ENCODE results near the gene LINGO1. TPM values are rescaled to one million over a fixed set of nuclear protein-coding genes. Genes with fewer than 3 reads are reported as not detected.

Gene LINGO1
- total and polyA plus RNA-seq, 4 donors, result 0.33 to 5.1 (median 0.88) TPM

DNA sequence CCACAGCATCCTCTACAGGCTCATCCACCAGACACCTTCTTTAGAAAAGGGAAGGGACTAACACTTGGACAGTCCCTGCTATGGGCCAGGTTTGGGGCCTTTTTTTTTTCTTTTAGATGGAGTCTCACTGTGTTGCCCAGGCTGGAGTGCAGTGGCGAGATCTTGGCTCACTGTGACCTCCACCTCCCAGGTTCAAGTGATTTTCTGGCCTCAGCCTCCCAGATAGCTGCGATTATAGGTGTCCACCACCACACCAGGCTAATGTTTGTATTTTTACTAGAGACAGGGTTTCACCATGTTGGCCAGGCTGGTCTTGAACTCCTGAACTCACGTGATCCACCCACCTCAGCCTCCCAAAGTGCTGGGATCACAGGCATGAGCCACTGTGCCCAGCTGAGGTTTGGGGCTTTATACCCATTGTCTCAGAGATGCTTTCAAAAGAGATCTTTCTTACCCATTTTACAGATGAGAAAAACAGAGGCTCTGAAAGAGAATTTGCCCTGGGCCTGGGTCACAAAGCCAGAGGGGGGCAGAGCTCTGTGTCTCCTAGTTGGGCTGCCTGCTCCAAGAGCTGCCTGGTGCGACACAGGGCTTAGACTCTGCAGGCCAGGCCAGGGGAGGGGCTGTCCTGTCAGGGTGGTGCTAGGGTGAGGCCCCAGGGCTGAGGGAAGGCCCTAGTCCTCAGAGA is 11.6 kb downstream of the LINGO1 start:
- H3K4me1 ChIP-seq (ENCODE audit: control insufficient read depth in 5 of 5, insufficient read depth in 5 of 5, low read length in 5 of 5), result peaks cover 0 to 40% (median 4%) of the 10 kb centered on the region in 5 donors
- H3K4me3 ChIP-seq, result no peak overlapping the region
- H3K27me3 ChIP-seq (ENCODE audit: control insufficient read depth in 3 of 3, insufficient read depth in 3 of 3, low read length in 2 of 3), result no peaks in the 10 kb centered on the region
- WGBS, 2 donors, result 94% methylated on average over 4 of the region's 4 CpGs
- no peaks in the 10 kb centered on the region for H3K36me3 ChIP-seq (ENCODE audit: control insufficient read depth in 4 of 4, insufficient read depth in 4 of 4, low read length in 4 of 4)
- DNase-seq (no peak), ATAC-seq (ENCODE audit: insufficient read depth, low FRiP score) (no peak)
- no peak overlapping the region for H3K27ac ChIP-seq (ENCODE audit: low read depth in 1 of 2, low read length in 1 of 2)
- TF ChIP-seq, protein P1, sequence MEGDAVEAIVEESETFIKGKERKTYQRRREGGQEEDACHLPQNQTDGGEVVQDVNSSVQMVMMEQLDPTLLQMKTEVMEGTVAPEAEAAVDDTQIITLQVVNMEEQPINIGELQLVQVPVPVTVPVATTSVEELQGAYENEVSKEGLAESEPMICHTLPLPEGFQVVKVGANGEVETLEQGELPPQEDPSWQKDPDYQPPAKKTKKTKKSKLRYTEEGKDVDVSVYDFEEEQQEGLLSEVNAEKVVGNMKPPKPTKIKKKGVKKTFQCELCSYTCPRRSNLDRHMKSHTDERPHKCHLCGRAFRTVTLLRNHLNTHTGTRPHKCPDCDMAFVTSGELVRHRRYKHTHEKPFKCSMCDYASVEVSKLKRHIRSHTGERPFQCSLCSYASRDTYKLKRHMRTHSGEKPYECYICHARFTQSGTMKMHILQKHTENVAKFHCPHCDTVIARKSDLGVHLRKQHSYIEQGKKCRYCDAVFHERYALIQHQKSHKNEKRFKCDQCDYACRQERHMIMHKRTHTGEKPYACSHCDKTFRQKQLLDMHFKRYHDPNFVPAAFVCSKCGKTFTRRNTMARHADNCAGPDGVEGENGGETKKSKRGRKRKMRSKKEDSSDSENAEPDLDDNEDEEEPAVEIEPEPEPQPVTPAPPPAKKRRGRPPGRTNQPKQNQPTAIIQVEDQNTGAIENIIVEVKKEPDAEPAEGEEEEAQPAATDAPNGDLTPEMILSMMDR (IDR thresholded peaks at IDR 0.05; ENCODE audit: control extremely low read depth, extremely low read depth), result no peak
- H3K9me3 ChIP-seq (ENCODE audit: control insufficient read depth in 4 of 4, insufficient read depth in 3 of 4, low read length in 3 of 4), result no peaks in the 10 kb centered on the region
- no peak overlapping the region for H3K9ac ChIP-seq (ENCODE audit: insufficient read depth in 1 of 2, low read length in 2 of 2)

DNA sequence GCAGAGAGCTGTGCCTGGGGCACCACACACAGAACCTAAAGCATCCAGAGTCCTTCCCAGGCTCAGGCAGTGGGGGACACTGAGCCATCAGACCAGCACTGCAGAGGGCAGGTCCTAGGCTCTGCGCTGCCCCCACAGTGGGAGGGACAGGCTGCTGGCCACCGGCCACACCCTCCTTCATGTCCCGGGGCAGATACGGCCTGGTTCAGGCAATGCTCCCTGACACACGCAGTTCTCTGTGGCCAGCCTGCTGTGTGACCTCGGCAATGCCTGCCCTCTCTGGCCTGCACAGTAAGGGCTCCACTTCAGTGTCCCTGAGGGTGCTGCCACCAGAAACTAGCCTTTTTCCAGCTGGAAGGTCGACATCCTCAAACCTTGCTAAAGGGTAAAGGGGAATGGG is 12.4 kb downstream of the LINGO1 start:
- Histone ChIP-seq H3K9ac (ENCODE audit: insufficient read depth in 1 of 2, low read length in 2 of 2) (no peak overlapping the region), H3K4me1 (ENCODE audit: control insufficient read depth in 5 of 5, insufficient read depth in 5 of 5, low read length in 5 of 5) (peaks cover 0 to 39% (median 4%) of the 10 kb centered on the region in 5 donors), H3K4me3 (no peak overlapping the region), H3K27ac (ENCODE audit: low read depth in 1 of 2, low read length in 1 of 2) (no peak overlapping the region), H3K27me3 (ENCODE audit: control insufficient read depth in 3 of 3, insufficient read depth in 3 of 3, low read length in 2 of 3) (no peaks in the 10 kb centered on the region), H3K9me3 (ENCODE audit: control insufficient read depth in 4 of 4, insufficient read depth in 3 of 4, low read length in 3 of 4) (peaks cover 0 to under 1% (median 0%) of the 10 kb centered on the region in 4 donors), H3K36me3 (ENCODE audit: control insufficient read depth in 4 of 4, insufficient read depth in 4 of 4, low read length in 4 of 4) (peaks cover 0 to under 1% (median 0%) of the 10 kb centered on the region in 4 donors)
- DNase-seq (no peak), ATAC-seq (ENCODE audit: insufficient read depth, low FRiP score) (no peak)
- 79 to 88% methylated on average over 7 of the region's 7 CpGs for WGBS, 2 donors
- TF ChIP-seq, protein P1 (IDR thresholded peaks at IDR 0.05; ENCODE audit: control extremely low read depth, extremely low read depth), result no peak

DNA sequence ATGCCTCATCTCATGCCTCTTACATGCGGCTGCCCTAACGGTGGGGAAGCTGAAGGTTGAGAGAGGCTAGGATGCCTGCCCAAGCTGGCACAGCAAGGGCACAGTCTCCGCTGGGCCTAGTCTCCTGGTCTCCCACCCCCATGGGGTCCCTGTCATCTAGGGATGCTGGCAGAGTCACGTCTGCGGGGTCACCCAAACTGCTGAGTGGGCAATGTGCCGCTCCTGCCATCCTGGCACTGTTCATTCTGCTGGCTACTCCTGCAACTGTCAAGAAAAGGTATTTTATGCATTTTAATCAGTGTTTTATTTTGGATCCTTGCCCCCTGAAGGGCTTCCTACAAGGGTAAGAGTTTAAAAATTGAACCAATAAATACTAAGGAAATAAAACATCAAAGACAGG is 12.8 kb downstream of the LINGO1 start:
- H3K9ac ChIP-seq (ENCODE audit: insufficient read depth in 1 of 2, low read length in 2 of 2), result no peak overlapping the region
- H3K4me3 ChIP-seq, result no peak overlapping the region
- peaks cover 0 to 5% (median 0%) of the 10 kb centered on the region in 4 donors for H3K9me3 ChIP-seq (ENCODE audit: control insufficient read depth in 4 of 4, insufficient read depth in 3 of 4, low read length in 3 of 4)
- peaks cover 0 to 5% (median 0%) of the 10 kb centered on the region in 4 donors for H3K36me3 ChIP-seq (ENCODE audit: control insufficient read depth in 4 of 4, insufficient read depth in 4 of 4, low read length in 4 of 4)
- peaks cover 0 to 35% (median 4%) of the 10 kb centered on the region in 5 donors for H3K4me1 ChIP-seq (ENCODE audit: control insufficient read depth in 5 of 5, insufficient read depth in 5 of 5, low read length in 5 of 5)
- WGBS, 2 donors, result 70 to 75% methylated on average over 6 of the region's 6 CpGs
- TF ChIP-seq, protein P1 (IDR thresholded peaks at IDR 0.05; ENCODE audit: control extremely low read depth, extremely low read depth), result no peak
- ATAC-seq (ENCODE audit: insufficient read depth, low FRiP score) (no peak), DNase-seq (no peak)
- H3K27me3 ChIP-seq (ENCODE audit: control insufficient read depth in 3 of 3, insufficient read depth in 3 of 3, low read length in 2 of 3), result no peaks in the 10 kb centered on the region
- H3K27ac ChIP-seq (ENCODE audit: low read depth in 1 of 2, low read length in 1 of 2), result no peak overlapping the region
